Astrocyte of the spinal cord (primary cell): ENCODE measurements around the gene FIBCD1.

Source experiments
- DNase-seq: peaks from one replicate; pipeline ENCODE4 v3.0.0; 2011; ENCODE audit warnings: low read depth, low spot score
- H3K4me3 ChIP-seq: 2 replicates; pipeline ENCODE4 v1.5.1; 2011; ENCODE audit warnings: low read depth, mild to moderate bottlenecking, low read length, moderate library complexity
- in situ Hi-C: cut with HindIII; loops from 2 replicates; pipeline ENCODE4 v1.10.0; 2017; ENCODE audit warnings: low sequenced_read_pairs
- TF ChIP-seq, protein P1 (sequence below): IDR thresholded peaks from 2 replicates; pipeline ENCODE4 v1.5.1; 2012; ENCODE audit warnings: low read depth, mild to moderate bottlenecking, low read length, inconsistent platforms

Gene FIBCD1

DNA sequence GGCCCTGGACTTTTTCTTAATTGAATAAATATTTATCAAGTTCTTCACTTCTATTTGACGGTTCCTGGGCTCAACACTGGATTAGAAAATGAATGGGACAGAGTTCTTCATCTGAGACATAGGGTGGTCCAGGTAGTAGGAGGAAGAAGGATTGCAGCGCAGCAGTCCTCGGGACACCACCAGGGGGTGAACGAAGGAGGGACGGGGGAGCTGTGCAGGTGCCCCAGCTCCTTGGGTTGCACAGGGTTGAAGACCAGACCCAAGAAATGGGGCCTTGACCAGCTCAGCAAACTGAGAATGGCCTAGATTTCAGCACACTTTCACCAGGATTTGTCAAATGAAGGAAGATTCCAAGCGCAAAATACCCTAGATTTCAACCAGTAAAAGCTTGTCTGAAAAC, 74.5 kb downstream of the FIBCD1 start:
- TF ChIP-seq, protein P1, sequence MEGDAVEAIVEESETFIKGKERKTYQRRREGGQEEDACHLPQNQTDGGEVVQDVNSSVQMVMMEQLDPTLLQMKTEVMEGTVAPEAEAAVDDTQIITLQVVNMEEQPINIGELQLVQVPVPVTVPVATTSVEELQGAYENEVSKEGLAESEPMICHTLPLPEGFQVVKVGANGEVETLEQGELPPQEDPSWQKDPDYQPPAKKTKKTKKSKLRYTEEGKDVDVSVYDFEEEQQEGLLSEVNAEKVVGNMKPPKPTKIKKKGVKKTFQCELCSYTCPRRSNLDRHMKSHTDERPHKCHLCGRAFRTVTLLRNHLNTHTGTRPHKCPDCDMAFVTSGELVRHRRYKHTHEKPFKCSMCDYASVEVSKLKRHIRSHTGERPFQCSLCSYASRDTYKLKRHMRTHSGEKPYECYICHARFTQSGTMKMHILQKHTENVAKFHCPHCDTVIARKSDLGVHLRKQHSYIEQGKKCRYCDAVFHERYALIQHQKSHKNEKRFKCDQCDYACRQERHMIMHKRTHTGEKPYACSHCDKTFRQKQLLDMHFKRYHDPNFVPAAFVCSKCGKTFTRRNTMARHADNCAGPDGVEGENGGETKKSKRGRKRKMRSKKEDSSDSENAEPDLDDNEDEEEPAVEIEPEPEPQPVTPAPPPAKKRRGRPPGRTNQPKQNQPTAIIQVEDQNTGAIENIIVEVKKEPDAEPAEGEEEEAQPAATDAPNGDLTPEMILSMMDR: no peak
- in situ Hi-C loops: loop anchor here (25.0 kb wide), 1 partner anchor 177 kb away; the partner anchor contains the start of gene EXOSC2
- DNase-seq: no peak
- no peak overlapping the region for H3K4me3 ChIP-seq

DNA sequence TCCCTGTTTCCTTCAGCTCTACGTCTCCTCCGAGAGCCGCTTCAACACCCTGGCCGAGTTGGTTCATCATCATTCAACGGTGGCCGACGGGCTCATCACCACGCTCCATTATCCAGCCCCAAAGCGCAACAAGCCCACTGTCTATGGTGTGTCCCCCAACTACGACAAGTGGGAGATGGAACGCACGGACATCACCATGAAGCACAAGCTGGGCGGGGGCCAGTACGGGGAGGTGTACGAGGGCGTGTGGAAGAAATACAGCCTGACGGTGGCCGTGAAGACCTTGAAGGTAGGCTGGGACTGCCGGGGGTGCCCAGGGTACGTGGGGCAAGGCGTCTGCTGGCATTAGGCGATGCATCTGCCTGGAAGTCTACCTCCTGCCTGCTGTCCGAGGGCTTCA, 76.3 kb downstream of the FIBCD1 start:
- in situ Hi-C loops: loop anchor here (25.0 kb wide), 1 partner anchor 175 kb away; the partner anchor contains the start of gene EXOSC2
- no peak overlapping the region for H3K4me3 ChIP-seq
- no peak for DNase-seq
- TF ChIP-seq, protein P1: no peak

DNA sequence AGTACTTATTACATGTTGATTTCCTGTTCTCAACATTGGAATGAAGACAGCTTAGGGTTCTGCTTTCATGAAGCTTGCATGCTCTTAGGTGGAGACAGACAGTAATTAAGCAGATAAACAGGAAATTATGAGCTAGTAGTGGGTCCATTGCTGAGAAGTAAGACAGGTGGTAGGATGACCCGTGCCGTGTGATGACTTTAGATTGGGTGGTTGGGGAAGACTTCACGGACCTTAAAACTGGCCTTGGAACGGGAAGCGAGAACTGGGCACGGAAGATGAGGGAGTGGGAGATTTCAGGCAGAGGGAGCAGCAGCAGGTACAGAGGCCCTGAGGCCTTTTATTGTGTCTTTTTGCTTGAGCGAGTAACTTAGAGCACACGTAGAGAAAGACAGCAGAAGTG, 76.8 kb downstream of the FIBCD1 start:
- in situ Hi-C loops: loop anchor here (25.0 kb wide), 1 partner anchor 175 kb away; the partner anchor contains the start of gene EXOSC2
- TF ChIP-seq, protein P1: no peak
- no peak for DNase-seq
- H3K4me3 ChIP-seq: no peak overlapping the region

DNA sequence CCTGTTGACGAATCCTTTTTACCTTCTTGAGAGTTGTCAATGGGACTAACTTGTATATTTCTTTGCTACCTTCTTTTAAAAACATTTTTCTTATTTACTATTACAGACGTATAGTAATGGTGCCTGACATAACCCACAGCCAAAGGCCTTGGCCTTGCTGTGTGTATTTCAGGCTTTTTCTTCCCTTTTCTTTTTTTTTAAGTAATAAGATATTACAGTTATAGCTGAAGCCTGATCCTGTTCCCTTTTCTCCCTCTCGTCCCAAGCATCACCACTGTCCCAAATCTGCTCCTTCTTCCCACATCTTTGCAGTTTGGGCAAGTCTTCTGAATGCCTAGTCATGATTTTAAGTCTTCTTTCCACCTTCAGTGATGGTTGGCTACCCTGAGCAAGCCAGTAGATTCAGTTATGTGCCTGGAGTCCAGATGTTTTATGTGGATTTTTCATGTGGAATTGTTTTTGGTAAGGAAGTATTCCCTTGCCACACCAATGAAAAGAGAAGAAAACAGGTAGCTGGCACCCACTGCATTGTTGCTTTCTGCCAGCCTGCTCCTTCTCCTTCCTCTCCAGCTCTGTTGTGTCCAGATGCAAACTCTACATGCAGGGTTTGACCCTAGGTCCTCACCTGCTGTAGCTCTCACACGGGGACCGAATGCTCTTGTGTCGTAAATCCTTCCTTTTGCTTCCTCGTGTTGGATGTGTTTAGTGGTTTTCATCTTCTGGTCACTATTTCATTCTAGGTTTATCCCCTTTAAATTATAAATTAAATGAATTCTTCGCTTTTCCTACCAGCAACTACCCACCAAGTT, 77.5 kb downstream of the FIBCD1 start:
- TF ChIP-seq, protein P1: no peak
- no peak overlapping the region for H3K4me3 ChIP-seq
- in situ Hi-C loops: loop anchor here (25.0 kb wide), 1 partner anchor 174 kb away; the partner anchor contains the start of gene EXOSC2
- DNase-seq: no peak

DNA sequence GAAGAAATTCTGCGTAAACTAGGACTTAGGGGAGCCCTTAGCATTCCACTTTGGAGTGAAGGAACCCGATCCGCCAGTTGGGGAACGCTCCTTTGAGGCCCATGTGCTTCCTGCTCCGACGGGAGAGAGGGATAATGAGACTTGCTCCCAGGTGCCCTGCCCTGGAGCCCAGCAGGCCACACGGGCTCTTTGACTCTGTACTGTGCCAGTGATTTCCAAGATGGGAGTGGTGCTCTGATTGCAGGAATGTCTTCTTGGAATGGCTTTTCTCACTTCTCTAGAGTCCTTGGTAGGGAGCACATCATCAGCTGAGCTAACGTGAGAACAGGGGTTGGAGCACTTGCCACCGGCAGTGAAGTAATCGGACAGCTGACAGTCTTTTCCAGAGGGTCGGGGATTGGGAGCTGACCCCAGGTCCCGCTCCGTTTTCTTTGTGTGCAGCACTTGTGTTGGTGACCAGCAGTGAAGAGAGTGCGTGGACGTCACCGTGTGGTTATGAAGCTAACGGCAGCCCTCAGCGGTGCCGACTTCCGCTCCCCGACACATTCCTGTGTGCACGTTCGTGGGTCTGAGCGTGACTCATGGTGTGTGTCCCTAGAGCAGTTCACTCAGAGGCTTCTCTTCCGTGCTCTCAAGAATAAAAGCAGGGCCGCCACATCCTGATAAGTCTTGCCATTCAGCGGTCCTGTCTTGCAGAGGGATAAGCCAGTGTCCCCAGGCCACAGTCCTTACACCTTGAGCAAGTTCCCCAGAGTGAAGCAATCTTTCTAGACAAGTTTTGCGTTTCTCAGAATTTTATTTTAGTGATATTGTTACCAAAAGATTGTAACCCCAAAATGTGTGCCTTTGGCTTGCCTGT, 78.4 kb downstream of the FIBCD1 start:
- TF ChIP-seq, protein P1: peak; percentile 38
- peak; percentile 98 for DNase-seq
- in situ Hi-C loops: loop anchor here (25.0 kb wide), 1 partner anchor 173 kb away; the partner anchor contains the start of gene EXOSC2
- no peak overlapping the region for H3K4me3 ChIP-seq
